HepG2 (cell line): ENCODE data around the gene NR1H2. TPM values are rescaled to one million over a fixed set of nuclear protein-coding genes. Genes with fewer than 3 reads are reported as not detected.

ENCODE experiments used
- ARID5B ChIP-seq: IDR thresholded peaks from 2 replicates; pipeline ENCODE4 v1.4.0; 2020; ENCODE audit warnings: mild to moderate bottlenecking, missing genetic modification reagents
- ATF7 ChIP-seq, 2 experiments: fragments of 450-650 bp in 1 of 2; sonication (generic) in 1 of 2; formaldehyde crosslinking in 1 of 2; IDR thresholded peaks; 2 replicates each; pipeline versions ENCODE4 v1.4.0 to v1.6.1; 2016 to 2020; ENCODE audit warnings: antibody characterized with exemption in 1 of 2, mild to moderate bottlenecking in 1 of 2, missing genetic modification reagents in 1 of 2
- CREB1 ChIP-seq, 2 experiments: fragments of 450-650 bp in 1 of 2; IDR thresholded peaks; 2 replicates each; pipeline ENCODE4 v1.6.1; 2016 to 2017; ENCODE audit warnings: control low read depth in 1 of 2, mild to moderate bottlenecking in 1 of 2, missing compliant biosample characterization in 1 of 2, missing genetic modification characterization in 1 of 2
- DNMT3B ChIP-seq: conservative IDR thresholded peaks from 2 replicates; pipeline ENCODE4 v1.6.1; 2016; ENCODE audit warnings: missing biosample characterization, control low read depth
- HDAC1 ChIP-seq: sonication (generic); formaldehyde crosslinking; IDR thresholded peaks from 2 replicates; pipeline ENCODE4 v1.5.1; 2020; ENCODE audit warnings: mild to moderate bottlenecking, missing genetic modification reagents
- HHEX ChIP-seq: IDR thresholded peaks from 2 replicates; pipeline ENCODE4 v1.6.1; 2016; ENCODE audit warnings: control low read depth
- MXI1 ChIP-seq: IDR thresholded peaks from 3 replicates; pipeline ENCODE4 v1.6.1; 2012; ENCODE audit warnings: low read depth, low read length, inconsistent platforms, borderline replicate concordance
- NONO ChIP-seq, 2 experiments: fragments of 450-650 bp in 1 of 2; sonication (generic) in 1 of 2; formaldehyde crosslinking in 1 of 2; IDR thresholded peaks in 1 of 2; conservative IDR thresholded peaks in 1 of 2; 2 replicates each; pipeline versions ENCODE4 v1.6.1 to v1.8.0; 2017 to 2022; ENCODE audit warnings: mild to moderate bottlenecking in 1 of 2, missing genetic modification reagents in 1 of 2, moderate library complexity in 1 of 2
- TBX2 ChIP-seq: sonication (generic); formaldehyde crosslinking; IDR thresholded peaks from 2 replicates; pipeline ENCODE4 v1.5.0; 2020; ENCODE audit warnings: missing genetic modification reagents, mild to moderate bottlenecking, borderline replicate concordance
- ZBTB25 ChIP-seq: IDR thresholded peaks from 2 replicates; pipeline ENCODE4 v1.6.1; 2018; ENCODE audit warnings: missing genetic modification reagents
- ZFP36 ChIP-seq: fragments of 150-350 bp; IDR thresholded peaks from 2 replicates; pipeline ENCODE4 v1.6.1; 2018; ENCODE audit warnings: borderline replicate concordance, low read length, low read depth; ENCODE audit not compliant: partially characterized antibody
- ZNF629 ChIP-seq: sonication (generic); formaldehyde crosslinking; conservative IDR thresholded peaks from 2 replicates; pipeline ENCODE4 v1.5.0; 2020; ENCODE audit warnings: missing genetic modification reagents
- ZNF740 ChIP-seq: sonication (generic); formaldehyde crosslinking; IDR thresholded peaks from 2 replicates; pipeline ENCODE4 v1.4.0; 2020; ENCODE audit warnings: missing genetic modification reagents
- polyA plus RNA-seq, 8 experiments: library from polyadenylated mRNA; depleted of rRNA in 3 of 8; stranded (reverse) in 7 of 8; unstranded in 1 of 8; fragments of >200 nt; fragmentation: Illumina TruSeq in 4 of 8; extraction: Trizol in 4 of 8; gene quantifications; 2 replicates each; pipeline versions ENCODE4 v1.2.1 to v1.2.3, GENCODE V29; 2011 to 2016; ENCODE audit warnings: low read depth in 4 of 8, missing spikeins in 1 of 8, mixed read lengths in 1 of 8; ENCODE audit not compliant: insufficient read depth in 1 of 8
- total RNA-seq, 5 experiments: library from RNA; depleted of rRNA; stranded (reverse); fragments of >200 nt; fragmentation: Illumina TruSeq; extraction: Trizol; gene quantifications; 2 replicates each; pipeline ENCODE4 v1.2.3, GENCODE V29; 2016; ENCODE audit warnings: low read depth in 1 of 5
- TF ChIP-seq, protein P1 (sequence below): sonication (generic); formaldehyde crosslinking; IDR thresholded peaks from 2 replicates; pipeline ENCODE4 v1.4.0; 2020; ENCODE audit warnings: missing genetic modification reagents
- TF ChIP-seq, protein P2 (sequence below): sonication (generic); formaldehyde crosslinking; IDR thresholded peaks from 2 replicates; pipeline ENCODE4 v1.5.1; 2020; ENCODE audit warnings: mild to moderate bottlenecking, missing genetic modification reagents, moderate library complexity

Gene NR1H2
- total and polyA plus RNA-seq, 2 of the 13 experiments (the other 11 are each of a cell fraction or from before 2014, with no cell fraction given) = 10.3 to 13.5 TPM

DNA sequence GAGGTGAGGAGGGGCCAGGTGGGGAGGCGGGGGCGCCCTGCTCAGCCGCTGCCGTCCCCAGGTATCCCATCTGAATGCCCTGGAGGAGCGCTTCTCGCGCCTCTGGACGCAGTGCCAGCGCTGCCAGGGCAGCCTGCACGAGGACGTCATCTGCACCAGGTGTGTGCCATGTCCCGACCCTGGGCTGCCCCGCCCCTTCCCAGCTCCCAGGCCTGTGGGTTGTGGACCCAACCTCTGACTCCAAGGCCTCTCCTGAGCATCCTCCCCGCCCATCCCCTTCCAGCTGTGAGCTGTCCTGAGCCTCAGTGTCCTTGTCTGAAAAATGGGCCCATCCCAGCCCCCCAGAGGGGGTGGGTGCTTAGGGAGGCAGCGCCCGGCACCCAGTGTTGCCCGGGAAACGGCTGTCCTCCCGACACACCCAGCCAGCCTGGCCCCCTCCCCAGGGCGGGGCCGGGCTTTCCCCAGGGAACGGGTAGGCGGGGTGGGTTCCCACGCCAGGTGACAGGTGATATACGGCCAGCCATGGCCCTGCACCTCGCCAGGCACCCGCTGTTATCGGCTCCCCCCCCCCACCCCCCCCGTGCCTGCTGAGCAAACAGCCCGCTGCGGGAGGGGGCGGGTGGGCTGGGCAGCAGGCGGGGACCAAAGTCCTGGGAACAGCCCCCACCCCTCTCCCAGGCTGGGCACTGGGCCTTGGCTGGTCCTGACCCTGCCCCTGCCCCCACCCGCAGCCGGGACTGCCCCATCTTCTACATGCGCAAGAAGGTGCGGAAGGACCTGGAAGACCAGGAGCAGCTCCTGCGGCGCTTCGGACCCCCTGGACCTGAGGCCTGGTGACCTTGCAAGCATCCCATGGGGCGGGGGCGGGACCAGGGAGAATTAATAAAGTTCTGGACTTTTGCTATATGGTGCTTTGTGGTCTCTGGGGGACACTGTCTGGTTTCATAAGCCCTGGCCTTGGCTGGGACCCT is 41.1 kb downstream of the NR1H2 start (continued):
- no peak for TF ChIP-seq ARID5B
- no peak for TF ChIP-seq TBX2 (CRISPR knock-in tag)
- no peak for TF ChIP-seq ATF7 (IDR thresholded peaks at IDR 0.05)
- TF ChIP-seq ATF7 (CRISPR knock-in tag; IDR thresholded peaks at IDR 0.05) = no peak
- TF ChIP-seq MXI1 = no peak
- TF ChIP-seq DNMT3B (CRISPR knock-in tag) = no peak
- TF ChIP-seq ZBTB25 (CRISPR knock-in tag) = no peak
- TF ChIP-seq HDAC1 (CRISPR knock-in tag) = peak; percentile 19; the same call in 1 of the 2 replicates
- TF ChIP-seq, protein P1, sequence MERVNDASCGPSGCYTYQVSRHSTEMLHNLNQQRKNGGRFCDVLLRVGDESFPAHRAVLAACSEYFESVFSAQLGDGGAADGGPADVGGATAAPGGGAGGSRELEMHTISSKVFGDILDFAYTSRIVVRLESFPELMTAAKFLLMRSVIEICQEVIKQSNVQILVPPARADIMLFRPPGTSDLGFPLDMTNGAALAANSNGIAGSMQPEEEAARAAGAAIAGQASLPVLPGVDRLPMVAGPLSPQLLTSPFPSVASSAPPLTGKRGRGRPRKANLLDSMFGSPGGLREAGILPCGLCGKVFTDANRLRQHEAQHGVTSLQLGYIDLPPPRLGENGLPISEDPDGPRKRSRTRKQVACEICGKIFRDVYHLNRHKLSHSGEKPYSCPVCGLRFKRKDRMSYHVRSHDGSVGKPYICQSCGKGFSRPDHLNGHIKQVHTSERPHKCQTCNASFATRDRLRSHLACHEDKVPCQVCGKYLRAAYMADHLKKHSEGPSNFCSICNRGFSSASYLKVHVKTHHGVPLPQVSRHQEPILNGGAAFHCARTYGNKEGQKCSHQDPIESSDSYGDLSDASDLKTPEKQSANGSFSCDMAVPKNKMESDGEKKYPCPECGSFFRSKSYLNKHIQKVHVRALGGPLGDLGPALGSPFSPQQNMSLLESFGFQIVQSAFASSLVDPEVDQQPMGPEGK (CRISPR knock-in tag) = peak; percentile 80
- TF ChIP-seq HHEX (CRISPR knock-in tag) = no peak
- TF ChIP-seq, protein P2, sequence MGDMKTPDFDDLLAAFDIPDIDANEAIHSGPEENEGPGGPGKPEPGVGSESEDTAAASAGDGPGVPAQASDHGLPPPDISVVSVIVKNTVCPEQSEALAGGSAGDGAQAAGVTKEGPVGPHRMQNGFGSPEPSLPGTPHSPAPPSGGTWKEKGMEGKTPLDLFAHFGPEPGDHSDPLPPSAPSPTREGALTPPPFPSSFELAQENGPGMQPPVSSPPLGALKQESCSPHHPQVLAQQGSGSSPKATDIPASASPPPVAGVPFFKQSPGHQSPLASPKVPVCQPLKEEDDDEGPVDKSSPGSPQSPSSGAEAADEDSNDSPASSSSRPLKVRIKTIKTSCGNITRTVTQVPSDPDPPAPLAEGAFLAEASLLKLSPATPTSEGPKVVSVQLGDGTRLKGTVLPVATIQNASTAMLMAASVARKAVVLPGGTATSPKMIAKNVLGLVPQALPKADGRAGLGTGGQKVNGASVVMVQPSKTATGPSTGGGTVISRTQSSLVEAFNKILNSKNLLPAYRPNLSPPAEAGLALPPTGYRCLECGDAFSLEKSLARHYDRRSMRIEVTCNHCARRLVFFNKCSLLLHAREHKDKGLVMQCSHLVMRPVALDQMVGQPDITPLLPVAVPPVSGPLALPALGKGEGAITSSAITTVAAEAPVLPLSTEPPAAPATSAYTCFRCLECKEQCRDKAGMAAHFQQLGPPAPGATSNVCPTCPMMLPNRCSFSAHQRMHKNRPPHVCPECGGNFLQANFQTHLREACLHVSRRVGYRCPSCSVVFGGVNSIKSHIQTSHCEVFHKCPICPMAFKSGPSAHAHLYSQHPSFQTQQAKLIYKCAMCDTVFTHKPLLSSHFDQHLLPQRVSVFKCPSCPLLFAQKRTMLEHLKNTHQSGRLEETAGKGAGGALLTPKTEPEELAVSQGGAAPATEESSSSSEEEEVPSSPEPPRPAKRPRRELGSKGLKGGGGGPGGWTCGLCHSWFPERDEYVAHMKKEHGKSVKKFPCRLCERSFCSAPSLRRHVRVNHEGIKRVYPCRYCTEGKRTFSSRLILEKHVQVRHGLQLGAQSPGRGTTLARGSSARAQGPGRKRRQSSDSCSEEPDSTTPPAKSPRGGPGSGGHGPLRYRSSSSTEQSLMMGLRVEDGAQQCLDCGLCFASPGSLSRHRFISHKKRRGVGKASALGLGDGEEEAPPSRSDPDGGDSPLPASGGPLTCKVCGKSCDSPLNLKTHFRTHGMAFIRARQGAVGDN (CRISPR knock-in tag) = 0 out of 2 replicates have a peak, but pooled peaks have one; percentile 14
- TF ChIP-seq ZNF629 (CRISPR knock-in tag) = peak; percentile 89
- no peak for TF ChIP-seq NONO (IDR thresholded peaks at IDR 0.05)
- no peak for TF ChIP-seq NONO (CRISPR knock-in tag; conservative IDR thresholded peaks at IDR 0.05)
- TF ChIP-seq ZFP36 = no peak
- no peak for TF ChIP-seq CREB1 (IDR thresholded peaks at IDR 0.05)
- no peak for TF ChIP-seq CREB1 (CRISPR knock-in tag; IDR thresholded peaks at IDR 0.05)
- no peak for TF ChIP-seq ZNF740 (CRISPR knock-in tag)
